H1 (cell line): ENCODE data around the gene PEX5L. TPM values are rescaled to one million over a fixed set of nuclear protein-coding genes. Genes with fewer than 3 reads are reported as not detected.

Source experiments
- CTCF ChIA-PET: fragments of 300-600 bp; sonication (Branson Sonifier 250); formaldehyde crosslinking; loops from one replicate; lab custom pipeline; 2021; ENCODE audit not compliant: partially characterized antibody; lab: Charles Lee
- POLR2A ChIA-PET: fragments of 300-600 bp; sonication (Branson Sonifier 250); formaldehyde crosslinking; loops from one replicate; lab custom pipeline; 2021; ENCODE audit warnings: inconsistent platforms; ENCODE audit not compliant: partially characterized antibody; lab: Charles Lee
- DNase-seq, 2 experiments: peaks; one replicate each; pipeline versions ENCODE4 v3.0.0 to v3.0.0-alpha.2; 2010 to 2022; ENCODE audit warnings: low spot score in 2 of 2, low read depth in 1 of 2, mixed read lengths in 1 of 2
- FAIRE-seq: peaks from 2 replicates; lab custom pipeline; 2011; peaks lifted over from hg19 to GRCh38; lab: Jason Lieb, UNC
- H2AFZ ChIP-seq: 2 replicates; pipeline ENCODE4 v1.8.1; 2012; ENCODE audit warnings: low read length, inconsistent platforms
- H2AK5ac ChIP-seq: 2 replicates; pipeline ENCODE4 v1.6.1; 2013; ENCODE audit warnings: low read depth, low read length
- H2BK120ac ChIP-seq: replicated peaks from 2 replicates; pipeline ENCODE3; 2013; ENCODE audit warnings: low read depth, low read length, inconsistent platforms
- H2BK12ac ChIP-seq: 2 replicates; pipeline ENCODE4 v1.6.1; 2013; ENCODE audit warnings: low read depth, low read length
- H2BK15ac ChIP-seq: 2 replicates; pipeline ENCODE4 v1.6.1; 2013; ENCODE audit warnings: low read length
- H2BK20ac ChIP-seq: 2 replicates; pipeline ENCODE4 v1.6.1; 2013; ENCODE audit warnings: low read length
- H2BK5ac ChIP-seq: 2 replicates; pipeline ENCODE4 v1.6.1; 2013; ENCODE audit warnings: low read depth, low read length
- H3K14ac ChIP-seq: 2 replicates; pipeline ENCODE4 v1.6.1; 2013; ENCODE audit warnings: inconsistent platforms; ENCODE audit not compliant: insufficient read length
- H3K18ac ChIP-seq: 2 replicates; pipeline ENCODE4 v1.6.1; 2013; ENCODE audit warnings: low read length; ENCODE audit errors: extremely low read depth
- H3K23ac ChIP-seq: 2 replicates; pipeline ENCODE4 v1.6.1; 2013; ENCODE audit warnings: inconsistent platforms; ENCODE audit not compliant: insufficient read length
- H3K23me2 ChIP-seq: 2 replicates; pipeline ENCODE4 v1.6.1; 2013; ENCODE audit warnings: low read depth, low read length
- H3K27ac ChIP-seq: 2 replicates; pipeline ENCODE4 v1.6.1; 2011; ENCODE audit warnings: low read depth, low read length, inconsistent platforms
- H3K27me3 ChIP-seq, 4 experiments: replicated peaks in 1 of 4; 1 replicate in 1 of 4; 2 replicates in 3 of 4; pipeline versions ENCODE4 v1.6.1 to v1.8.1; 2011 to 2013; ENCODE audit warnings: low read length in 3 of 4, mild to moderate bottlenecking in 3 of 4, inconsistent platforms in 2 of 4, mixed read lengths in 2 of 4, moderate library complexity in 1 of 4; ENCODE audit not compliant: control insufficient read depth in 3 of 4, insufficient read depth in 3 of 4; ENCODE audit errors: extremely low read depth in 1 of 4
- H3K36me3 ChIP-seq, 4 experiments: 2 replicates each; pipeline versions ENCODE4 v1.6.1 to v1.8.1; 2011 to 2013; ENCODE audit warnings: mild to moderate bottlenecking in 4 of 4, low read length in 3 of 4, moderate library complexity in 2 of 4, control low read depth in 1 of 4, inconsistent platforms in 1 of 4; ENCODE audit not compliant: insufficient read depth in 4 of 4, control insufficient read depth in 2 of 4
- H3K4ac ChIP-seq: replicated peaks from 2 replicates; pipeline ENCODE3; 2013; ENCODE audit warnings: low read length, low read depth, mixed read lengths, inconsistent platforms; ENCODE audit not compliant: insufficient read length
- H3K4me1 ChIP-seq, 4 experiments: replicated peaks in 1 of 4; 1 replicate in 1 of 4; 2 replicates in 3 of 4; pipeline versions ENCODE4 v1.6.1 to v1.8.1; 2011 to 2013; ENCODE audit warnings: low read length in 3 of 4, inconsistent platforms in 2 of 4, mixed read lengths in 1 of 4; ENCODE audit not compliant: insufficient read depth in 4 of 4, control insufficient read depth in 3 of 4
- H3K4me2 ChIP-seq, 2 experiments: 2 replicates each; pipeline versions ENCODE4 v1.6.1 to v1.8.1; 2011 to 2013; ENCODE audit warnings: low read depth in 2 of 2, low read length in 2 of 2, control low read depth in 1 of 2, inconsistent platforms in 1 of 2, mild to moderate bottlenecking in 1 of 2; ENCODE audit not compliant: insufficient read depth in 1 of 2
- H3K4me3 ChIP-seq, 4 experiments: fragments of 200-600, 300-600 bp in 1 of 4; sonication (generic), shearing (Covaris generic), sonication (Bioruptor Twin) in 1 of 4; 2 replicates each; pipeline versions ENCODE4 v1.5.1 to v1.8.1; 2011 to 2016; ENCODE audit warnings: low read length in 4 of 4, low read depth in 3 of 4, control low read depth in 2 of 4, inconsistent platforms in 2 of 4, mild to moderate bottlenecking in 2 of 4, mixed read lengths in 1 of 4, moderate library complexity in 1 of 4; ENCODE audit not compliant: insufficient read depth in 2 of 4; ENCODE audit errors: extremely low read depth in 1 of 4
- H3K56ac ChIP-seq: replicated peaks from 2 replicates; pipeline ENCODE3; 2013; ENCODE audit warnings: low read depth, mild to moderate bottlenecking, mixed read lengths, low read length, inconsistent platforms; ENCODE audit not compliant: insufficient read length
- H3K79me1 ChIP-seq: 2 replicates; pipeline ENCODE4 v1.6.1; 2013; ENCODE audit warnings: low read depth, low read length, control low read depth
- H3K79me2 ChIP-seq, 2 experiments: 2 replicates each; pipeline versions ENCODE4 v1.6.1 to v1.8.1; 2012 to 2013; ENCODE audit warnings: low read length in 2 of 2, mild to moderate bottlenecking in 2 of 2, inconsistent platforms in 1 of 2; ENCODE audit not compliant: insufficient read depth in 2 of 2, control insufficient read depth in 1 of 2
- H3K9ac ChIP-seq, 4 experiments: replicated peaks in 1 of 4; 1 replicate in 1 of 4; 2 replicates in 3 of 4; pipeline versions ENCODE4 v1.6.1 to v1.8.1; 2011 to 2013; ENCODE audit warnings: low read depth in 3 of 4, low read length in 3 of 4, control low read depth in 2 of 4, mild to moderate bottlenecking in 2 of 4, moderate library complexity in 2 of 4, inconsistent platforms in 1 of 4; ENCODE audit errors: extremely low read depth in 1 of 4
- H3K9me3 ChIP-seq, 2 experiments: 2 replicates each; pipeline versions ENCODE4 v1.6.1 to v1.8.1; 2012 to 2013; ENCODE audit warnings: mild to moderate bottlenecking in 2 of 2, moderate library complexity in 2 of 2, control low read depth in 1 of 2, inconsistent platforms in 1 of 2, low read depth in 1 of 2, low read length in 1 of 2, mixed read lengths in 1 of 2; ENCODE audit not compliant: insufficient read depth in 2 of 2
- H4K20me1 ChIP-seq, 2 experiments: replicated peaks in 1 of 2; 2 replicates each; pipeline versions ENCODE3 to v1.8.1; 2011 to 2013; ENCODE audit warnings: inconsistent platforms in 2 of 2, low read length in 2 of 2, mild to moderate bottlenecking in 1 of 2; ENCODE audit not compliant: insufficient read depth in 2 of 2, control insufficient read depth in 1 of 2
- H4K5ac ChIP-seq: 2 replicates; pipeline ENCODE4 v1.6.1; 2013; ENCODE audit warnings: low read length, low read depth, mixed read lengths, inconsistent platforms; ENCODE audit not compliant: insufficient read length
- H4K8ac ChIP-seq: 2 replicates; pipeline ENCODE4 v1.8.0; 2013; ENCODE audit warnings: mild to moderate bottlenecking, moderate library complexity, low read length, inconsistent platforms; ENCODE audit not compliant: insufficient read depth; ENCODE audit errors: extremely low read depth
- H4K91ac ChIP-seq: replicated peaks from 2 replicates; pipeline ENCODE3; 2013; ENCODE audit warnings: low read length, mixed read lengths, inconsistent platforms; ENCODE audit not compliant: insufficient read length
- ATF2 ChIP-seq: IDR thresholded peaks from 2 replicates; pipeline ENCODE4 v1.6.1; 2012; ENCODE audit warnings: low read length, inconsistent platforms
- ATF3 ChIP-seq: IDR thresholded peaks from 2 replicates; pipeline ENCODE4 v1.6.1; 2011; ENCODE audit warnings: low read depth, mild to moderate bottlenecking, low read length; ENCODE audit not compliant: insufficient read depth
- E2F6 ChIP-seq: IDR thresholded peaks from 2 replicates; pipeline ENCODE4 v1.6.1; 2012; ENCODE audit warnings: inconsistent platforms
- EP300 ChIP-seq, 2 experiments: IDR thresholded peaks; 1 replicate in 1 of 2; 2 replicates in 1 of 2; pipeline ENCODE4 v1.6.1; 2011 to 2012; ENCODE audit warnings: low read depth in 2 of 2, low read length in 2 of 2, mild to moderate bottlenecking in 2 of 2, borderline replicate concordance in 1 of 2, inconsistent platforms in 1 of 2, moderate library complexity in 1 of 2
- JUND ChIP-seq: IDR thresholded peaks from 2 replicates; pipeline ENCODE4 v1.6.1; 2011; ENCODE audit warnings: mild to moderate bottlenecking, improper control_type of control experiment, low read length
- KDM1A ChIP-seq: fragments of 200-600, 300-600 bp; sonication (generic); IDR thresholded peaks from 2 replicates; pipeline ENCODE4 v1.7.1; 2016; ENCODE audit warnings: mild to moderate bottlenecking, low read length, borderline replicate concordance
- KDM4A ChIP-seq: IDR thresholded peaks from one replicate; pipeline ENCODE4 v1.7.1; 2012; ENCODE audit warnings: low read depth, mild to moderate bottlenecking, moderate library complexity, low read length, inconsistent platforms; ENCODE audit not compliant: severe bottlenecking
- RXRA ChIP-seq: IDR thresholded peaks from 2 replicates; pipeline ENCODE4 v1.6.1; 2011; ENCODE audit warnings: low read depth, mild to moderate bottlenecking, low read length, moderate library complexity; ENCODE audit not compliant: insufficient read depth
- SIN3A ChIP-seq, 2 experiments: IDR thresholded peaks in 1 of 2; conservative IDR thresholded peaks in 1 of 2; 2 replicates each; pipeline ENCODE4 v1.6.1; 2011 to 2012; ENCODE audit warnings: low read length in 2 of 2, improper control_type of control experiment in 1 of 2, low read depth in 1 of 2, mild to moderate bottlenecking in 1 of 2
- SP2 ChIP-seq: IDR thresholded peaks from 2 replicates; pipeline ENCODE4 v1.6.1; 2012; ENCODE audit warnings: mild to moderate bottlenecking, low read length, inconsistent platforms
- WGBS, 2 experiments: shearing (Covaris generic) in 1 of 2; methylation state at CpG; one replicate each; pipeline versions ENCODE4 v1.1.6 to v1.1.7; 2013 to 2015; ENCODE audit warnings: low lambda C conversion rate in 2 of 2, mixed read lengths in 2 of 2, inconsistent platforms in 1 of 2, low coverage in 1 of 2, missing lambda C conversion rate in 1 of 2; ENCODE audit not compliant: insufficient replicate concordance in 2 of 2, insufficient coverage in 1 of 2, insufficient read length in 1 of 2; ENCODE audit errors: extremely low coverage in 1 of 2, missing lambda C conversion rate in 1 of 2; 5-methylcytosine and 5-hydroxymethylcytosine counted together
- polyA plus RNA-seq, 7 experiments: library from polyadenylated mRNA; depleted of rRNA in 3 of 7; stranded (reverse) in 5 of 7; unstranded in 2 of 7; fragments of >200 nt in 5 of 7; fragments of 200-250 nt in 2 of 7; gene quantifications; 1 replicate in 5 of 7; 2 replicates in 1 of 7; 4 replicates in 1 of 7; pipeline versions ENCODE4 v1.2.1 to v1.2.3, GENCODE V29; 2011 to 2013; ENCODE audit warnings: missing spikeins in 2 of 7, mixed read lengths in 2 of 7
- total RNA-seq: library from RNA; stranded (reverse); fragmentation: NEBNext Ultra II Directional; extraction: Animal tissue kit (Norgen Biotek cat#: 25700); gene quantifications from 2 replicates; pipeline ENCODE4 v1.2.1, GENCODE V29; 2021

Gene PEX5L
- total and polyA plus RNA-seq, 2 of the 8 experiments (the other 6 are each of a cell fraction or from before 2014, with no cell fraction given), result 0.80 to 4.2 TPM

GRCh38 chr3:179881791-179882190 is 154.9 kb downstream of the PEX5L start:
- CTCF ChIA-PET, result interaction anchor here (1.7 to 4.2 kb wide), 3 partner anchors 9 to 713 kb away, joined by 4 to 25 read pairs (median 8); no protein-coding TSS in a partner anchor
- TF ChIP-seq ATF3 (no peak), EP300 (IDR thresholded peaks at IDR 0.05; ENCODE audit: borderline replicate concordance in 1 of 2, low read depth in 2 of 2, low read length in 2 of 2) (no peak), KDM1A (no peak), SP2 (no peak), E2F6 (no peak), RXRA (no peak), SIN3A (conservative IDR thresholded peaks at IDR 0.05 in 1 of 2, IDR thresholded peaks at IDR 0.05 in 1 of 2; ENCODE audit: low read depth in 1 of 2, low read length in 2 of 2) (no peak), ATF2 (no peak), KDM4A (no peak), JUND (no peak)

More at GRCh38 chr3:179881791-179882190, 154.9 kb downstream of the PEX5L start:
- no peak overlapping the region; the same call in 1 of the 2 replicates for H3K18ac ChIP-seq
- H3K27me3 ChIP-seq, result no peaks in the 10 kb centered on the region
- peak overlapping the region; percentile 30; the same call in 1 of the 2 replicates for H3K27ac ChIP-seq
- H2BK5ac ChIP-seq, result 0 out of 2 replicates have a peak overlapping the region, but pooled peaks have one; percentile 26
- H3K9ac ChIP-seq, result no peak overlapping the region
- H3K14ac ChIP-seq, result no peak overlapping the region
- no peak overlapping the region for H3K4ac ChIP-seq
- H3K23ac ChIP-seq, result no peak overlapping the region
- H3K56ac ChIP-seq, result no peak overlapping the region
- no peaks in the 10 kb centered on the region for H3K9me3 ChIP-seq
- peak overlapping the region; percentile 43; the same call in 1 of the 2 replicates for H2BK12ac ChIP-seq
- no peak overlapping the region; a peak in 1 of 8 replicates for H3K4me3 ChIP-seq
- peaks cover 0 to 21% (median 16%) of the 10 kb centered on the region in 4 experiments; a peak in 3 of 7 replicates for H3K4me1 ChIP-seq
- no peaks in the 10 kb centered on the region for H3K23me2 ChIP-seq
- no peak overlapping the region for H4K8ac ChIP-seq
- no peak overlapping the region for H2BK20ac ChIP-seq
- FAIRE-seq (no peak), DNase-seq (no peak)
- no peak overlapping the region; a peak in 1 of 4 replicates for H3K4me2 ChIP-seq
- WGBS, 2 experiments, result 75% methylated on average over 2 of the region's 2 CpGs; no CpG with 5 or more reads in 1 of the 2 experiments
- no peaks in the 10 kb centered on the region for H3K79me1 ChIP-seq
- no peaks in the 10 kb centered on the region for H3K36me3 ChIP-seq
- no peak overlapping the region for H4K5ac ChIP-seq
- peak overlapping the region; percentile 11 for H2BK120ac ChIP-seq
- no peaks in the 10 kb centered on the region for H4K20me1 ChIP-seq
- no peaks in the 10 kb centered on the region for H3K79me2 ChIP-seq
- no peak overlapping the region for H2AK5ac ChIP-seq
- no peak overlapping the region for H2AFZ ChIP-seq
- H2BK15ac ChIP-seq, result no peak overlapping the region
- no peak overlapping the region for H4K91ac ChIP-seq
- POLR2A ChIA-PET, result no interaction called here
